ENCODE data around the gene FOXM1.
A peak's percentile ranks its signal among the peaks of the same experiment; 100 is the strongest.
"Not testable (repeated sequence)": the region's sequence is repeated elsewhere in the genome, so short reads cannot be mapped to it uniquely, and the experiment has no call there.

Gene FOXM1

GRCh38 chr12:2890388-2891239 is 13.6 kb upstream of the FOXM1 start, which contains the start of gene TULP3:
Gene TULP3 (plus strand): TSS chr12:2890891. CDS start chr12:2890948, 57 bp downstream.
- in situ Hi-C loops (cut with HindIII; ENCODE audit: low pct_ligation_motif_present, low pct_unique_long_range_greater_than_20kb, low sequenced_read_pairs): no loop called here
- peak; percentile 100 for DNase-seq

GRCh38 chr12:2890001-2890387 is 13.0 kb upstream of the FOXM1 start:
- in situ Hi-C loops (cut with HindIII; ENCODE audit: low pct_ligation_motif_present, low pct_unique_long_range_greater_than_20kb, low sequenced_read_pairs): no loop called here
- DNase-seq: no peak

GRCh38 chr12:2886768-2887450 is 9.9 kb upstream of the FOXM1 start:
- no peak for DNase-seq
- in situ Hi-C loops (cut with HindIII; ENCODE audit: low pct_ligation_motif_present, low pct_unique_long_range_greater_than_20kb, low sequenced_read_pairs): no loop called here

- in situ Hi-C loops (cut with HindIII; ENCODE audit: low pct_ligation_motif_present, low pct_unique_long_range_greater_than_20kb, low sequenced_read_pairs): no loop called here
Observed at GRCh38 chr12:2884810-2885209, 7.8 kb upstream of the FOXM1 start.

GRCh38 chr12:2879853-2880252 is 2.9 kb upstream of the FOXM1 start:
- DNase-seq: no peak
- in situ Hi-C loops (cut with HindIII; ENCODE audit: low pct_ligation_motif_present, low pct_unique_long_range_greater_than_20kb, low sequenced_read_pairs): no loop called here

More at GRCh38 chr12:2884810-2885209, 7.8 kb upstream of the FOXM1 start:
- DNase-seq: peak; percentile 59

GRCh38 chr12:2877953-2878732 is 1.2 kb upstream of the FOXM1 start:
- in situ Hi-C loops (cut with HindIII; ENCODE audit: low pct_ligation_motif_present, low pct_unique_long_range_greater_than_20kb, low sequenced_read_pairs): no loop called here

GRCh38 chr12:2876431-2877046 is 435 bp downstream of the FOXM1 start:
- DNase-seq: peak; percentile 63
- in situ Hi-C loops (cut with HindIII; ENCODE audit: low pct_ligation_motif_present, low pct_unique_long_range_greater_than_20kb, low sequenced_read_pairs): no loop called here

More at GRCh38 chr12:2877953-2878732, 1.2 kb upstream of the FOXM1 start:
- peak; percentile 47 for DNase-seq

GRCh38 chr12:2868986-2869632 is 7.9 kb downstream of the FOXM1 start:
- DNase-seq; in situ Hi-C loops (cut with HindIII; ENCODE audit: low pct_ligation_motif_present, low pct_unique_long_range_greater_than_20kb, low sequenced_read_pairs): not testable (repeated sequence)

- in situ Hi-C loops (cut with HindIII; ENCODE audit: low pct_ligation_motif_present, low pct_unique_long_range_greater_than_20kb, low sequenced_read_pairs): no loop called here
- no peak for DNase-seq
Observed at GRCh38 chr12:2864198-2864597, 12.8 kb downstream of the FOXM1 start.

GRCh38 chr12:2863402-2863801 is 13.6 kb downstream of the FOXM1 start:
- DNase-seq; in situ Hi-C loops (cut with HindIII; ENCODE audit: low pct_ligation_motif_present, low pct_unique_long_range_greater_than_20kb, low sequenced_read_pairs): not testable (repeated sequence)

GRCh38 chr12:2862876-2863275 is 14.1 kb downstream of the FOXM1 start:
- in situ Hi-C loops (cut with HindIII; ENCODE audit: low pct_ligation_motif_present, low pct_unique_long_range_greater_than_20kb, low sequenced_read_pairs): no loop called here
- DNase-seq: no peak

- in situ Hi-C loops (cut with HindIII; ENCODE audit: low pct_ligation_motif_present, low pct_unique_long_range_greater_than_20kb, low sequenced_read_pairs): no loop called here
- no peak for DNase-seq
Observed at GRCh38 chr12:2860170-2860569, 16.8 kb downstream of the FOXM1 start.

- DNase-seq: no peak
- in situ Hi-C loops (cut with HindIII; ENCODE audit: low pct_ligation_motif_present, low pct_unique_long_range_greater_than_20kb, low sequenced_read_pairs): no loop called here
Observed at GRCh38 chr12:2858944-2859421, 18.0 kb downstream of the FOXM1 start.

GRCh38 chr12:2858334-2858733 is 18.6 kb downstream of the FOXM1 start:
- DNase-seq: no peak
- in situ Hi-C loops (cut with HindIII; ENCODE audit: low pct_ligation_motif_present, low pct_unique_long_range_greater_than_20kb, low sequenced_read_pairs): no loop called here

GRCh38 chr12:2857576-2857975 is 19.4 kb downstream of the FOXM1 start:
- no peak for DNase-seq
- in situ Hi-C loops (cut with HindIII; ENCODE audit: low pct_ligation_motif_present, low pct_unique_long_range_greater_than_20kb, low sequenced_read_pairs): no loop called here

- in situ Hi-C loops (cut with HindIII; ENCODE audit: low pct_ligation_motif_present, low pct_unique_long_range_greater_than_20kb, low sequenced_read_pairs): no loop called here
- no peak for DNase-seq
Observed at GRCh38 chr12:2857021-2857431, 19.9 kb downstream of the FOXM1 start, which contains the start of gene TEX52. Gene TEX52 (minus strand): TSS chr12:2857039. CDS start chr12:2857026, 13 bp downstream.

- DNase-seq: no peak
- in situ Hi-C loops (cut with HindIII; ENCODE audit: low pct_ligation_motif_present, low pct_unique_long_range_greater_than_20kb, low sequenced_read_pairs): no loop called here
Observed at GRCh38 chr12:2856051-2856450, 20.9 kb downstream of the FOXM1 start.

- in situ Hi-C loops (cut with HindIII; ENCODE audit: low pct_ligation_motif_present, low pct_unique_long_range_greater_than_20kb, low sequenced_read_pairs): no loop called here
- DNase-seq: no peak
Observed at GRCh38 chr12:2855546-2855945, 21.4 kb downstream of the FOXM1 start.

All from ACHN (cell line).